ENCODE measurements around the gene ZSCAN25.

ZSCAN25 gene

DNA sequence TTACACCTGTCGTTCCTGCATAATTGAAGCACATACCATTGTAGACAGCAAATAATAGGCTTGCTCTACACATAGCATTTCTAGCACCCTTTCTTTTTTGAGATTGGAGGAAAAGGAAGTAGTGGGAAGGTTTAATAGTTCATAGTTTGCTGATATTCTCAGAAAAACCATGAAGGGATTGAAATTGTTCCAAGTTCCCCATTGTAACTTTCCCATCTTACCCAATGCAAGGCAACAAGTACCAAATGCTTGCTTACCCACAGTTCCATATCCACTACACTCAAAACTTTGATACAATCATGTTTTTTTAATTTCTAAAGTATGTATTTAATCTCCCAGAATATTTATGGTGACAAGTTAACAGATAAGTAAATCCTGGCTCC, 49.3 kb downstream of the ZSCAN25 start:
- no peak overlapping the region for H3K4me3 ChIP-seq (ENCODE audit: low read depth, low read length)
- no peak for DNase-seq (ENCODE audit: low read depth)
- TF ChIP-seq, protein P1, sequence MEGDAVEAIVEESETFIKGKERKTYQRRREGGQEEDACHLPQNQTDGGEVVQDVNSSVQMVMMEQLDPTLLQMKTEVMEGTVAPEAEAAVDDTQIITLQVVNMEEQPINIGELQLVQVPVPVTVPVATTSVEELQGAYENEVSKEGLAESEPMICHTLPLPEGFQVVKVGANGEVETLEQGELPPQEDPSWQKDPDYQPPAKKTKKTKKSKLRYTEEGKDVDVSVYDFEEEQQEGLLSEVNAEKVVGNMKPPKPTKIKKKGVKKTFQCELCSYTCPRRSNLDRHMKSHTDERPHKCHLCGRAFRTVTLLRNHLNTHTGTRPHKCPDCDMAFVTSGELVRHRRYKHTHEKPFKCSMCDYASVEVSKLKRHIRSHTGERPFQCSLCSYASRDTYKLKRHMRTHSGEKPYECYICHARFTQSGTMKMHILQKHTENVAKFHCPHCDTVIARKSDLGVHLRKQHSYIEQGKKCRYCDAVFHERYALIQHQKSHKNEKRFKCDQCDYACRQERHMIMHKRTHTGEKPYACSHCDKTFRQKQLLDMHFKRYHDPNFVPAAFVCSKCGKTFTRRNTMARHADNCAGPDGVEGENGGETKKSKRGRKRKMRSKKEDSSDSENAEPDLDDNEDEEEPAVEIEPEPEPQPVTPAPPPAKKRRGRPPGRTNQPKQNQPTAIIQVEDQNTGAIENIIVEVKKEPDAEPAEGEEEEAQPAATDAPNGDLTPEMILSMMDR (IDR thresholded peaks at IDR 0.05; ENCODE audit: low read depth, low read length, missing control alignments): no peak

DNA sequence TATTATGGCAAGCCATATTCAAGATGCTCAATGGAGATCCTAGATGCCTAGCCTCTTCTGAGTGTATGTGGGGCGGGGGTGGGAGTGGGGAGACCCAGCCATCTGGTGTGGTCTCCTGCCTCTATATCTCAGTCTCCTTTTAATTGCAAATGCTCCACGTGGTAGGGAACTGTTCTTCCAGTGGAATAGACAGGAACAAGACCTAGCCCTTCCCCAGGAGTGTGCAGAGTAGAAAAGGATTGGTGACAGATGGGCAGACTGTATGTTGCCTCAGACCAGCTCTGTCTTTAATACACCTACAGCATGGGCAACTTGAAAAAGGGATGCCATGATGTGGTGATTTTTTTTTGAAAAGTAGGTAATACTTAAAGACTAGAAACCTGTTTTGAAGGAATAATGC, 50.4 kb downstream of the ZSCAN25 start:
- no peak for DNase-seq (ENCODE audit: low read depth)
- TF ChIP-seq, protein P1 (IDR thresholded peaks at IDR 0.05; ENCODE audit: low read depth, low read length, missing control alignments): no peak
- H3K4me3 ChIP-seq (ENCODE audit: low read depth, low read length): no peak overlapping the region

DNA sequence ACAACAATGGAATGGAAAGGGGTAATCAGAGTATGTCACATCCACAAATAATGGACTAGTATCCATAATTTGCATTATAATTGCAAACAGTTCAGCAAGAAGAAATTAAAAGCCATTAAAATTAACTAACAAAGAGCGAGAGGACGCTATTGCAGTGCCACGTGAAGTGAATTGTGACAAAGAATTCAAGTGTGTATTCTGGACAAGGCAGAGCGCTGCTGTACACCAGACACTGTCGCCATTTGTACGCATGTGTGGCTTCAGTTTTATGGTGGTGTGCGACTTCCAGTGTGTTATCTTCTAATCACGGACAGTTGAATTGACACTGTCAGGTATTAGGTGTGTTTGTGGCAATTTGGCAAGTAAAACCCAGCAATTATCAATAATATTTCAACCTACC, 51.8 kb downstream of the ZSCAN25 start:
- DNase-seq (ENCODE audit: low read depth): no peak
- TF ChIP-seq, protein P1 (IDR thresholded peaks at IDR 0.05; ENCODE audit: low read depth, low read length, missing control alignments): no peak

DNA sequence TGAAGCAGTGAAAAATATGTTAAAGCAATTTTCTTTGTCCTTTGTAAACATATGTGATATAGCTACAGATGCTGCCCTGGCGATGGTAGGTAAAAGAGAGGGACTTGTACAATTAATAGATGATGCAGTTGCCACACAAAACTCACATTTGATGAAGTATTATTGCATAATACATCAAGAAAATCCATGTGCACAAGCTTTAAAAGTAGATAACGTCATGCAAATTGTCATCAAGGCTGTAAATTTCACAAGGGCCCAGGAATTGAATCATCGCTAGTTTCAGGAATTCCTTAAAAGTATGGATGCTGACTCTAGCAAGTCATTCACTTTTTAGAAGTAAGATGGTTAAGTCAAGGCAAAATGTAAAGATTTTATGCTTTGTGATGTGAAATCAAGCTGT, 53.0 kb downstream of the ZSCAN25 start:
- DNase-seq (ENCODE audit: low read depth): no peak
- H3K4me3 ChIP-seq (ENCODE audit: low read depth, low read length): no peak overlapping the region
- TF ChIP-seq, protein P1 (IDR thresholded peaks at IDR 0.05; ENCODE audit: low read depth, low read length, missing control alignments): no peak

More for the DNA sequence above, 51.8 kb downstream of the ZSCAN25 start:
- no peak overlapping the region for H3K4me3 ChIP-seq (ENCODE audit: low read depth, low read length)

DNA sequence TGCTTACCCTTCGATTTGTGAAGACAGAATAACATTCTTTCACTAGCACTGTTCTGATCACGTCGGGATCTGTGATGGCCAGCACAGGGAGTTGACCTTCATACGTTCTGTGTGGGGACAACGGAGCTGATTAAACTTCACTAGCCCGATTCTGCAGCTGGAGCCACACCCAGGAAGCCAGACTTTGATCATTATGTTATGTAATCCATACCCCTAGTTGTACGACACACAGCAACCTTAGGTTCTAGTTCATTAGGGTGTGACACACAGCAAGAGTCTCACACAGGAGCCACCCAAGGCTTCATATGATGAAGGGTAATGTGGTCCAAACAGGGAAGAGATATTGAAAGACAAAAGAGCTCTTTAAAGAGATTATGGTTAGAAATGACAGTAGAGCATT, 55.8 kb downstream of the ZSCAN25 start:
- TF ChIP-seq, protein P1 (IDR thresholded peaks at IDR 0.05; ENCODE audit: low read depth, low read length, missing control alignments): no peak
- DNase-seq (ENCODE audit: low read depth): no peak
- H3K4me3 ChIP-seq (ENCODE audit: low read depth, low read length): no peak overlapping the region

DNA sequence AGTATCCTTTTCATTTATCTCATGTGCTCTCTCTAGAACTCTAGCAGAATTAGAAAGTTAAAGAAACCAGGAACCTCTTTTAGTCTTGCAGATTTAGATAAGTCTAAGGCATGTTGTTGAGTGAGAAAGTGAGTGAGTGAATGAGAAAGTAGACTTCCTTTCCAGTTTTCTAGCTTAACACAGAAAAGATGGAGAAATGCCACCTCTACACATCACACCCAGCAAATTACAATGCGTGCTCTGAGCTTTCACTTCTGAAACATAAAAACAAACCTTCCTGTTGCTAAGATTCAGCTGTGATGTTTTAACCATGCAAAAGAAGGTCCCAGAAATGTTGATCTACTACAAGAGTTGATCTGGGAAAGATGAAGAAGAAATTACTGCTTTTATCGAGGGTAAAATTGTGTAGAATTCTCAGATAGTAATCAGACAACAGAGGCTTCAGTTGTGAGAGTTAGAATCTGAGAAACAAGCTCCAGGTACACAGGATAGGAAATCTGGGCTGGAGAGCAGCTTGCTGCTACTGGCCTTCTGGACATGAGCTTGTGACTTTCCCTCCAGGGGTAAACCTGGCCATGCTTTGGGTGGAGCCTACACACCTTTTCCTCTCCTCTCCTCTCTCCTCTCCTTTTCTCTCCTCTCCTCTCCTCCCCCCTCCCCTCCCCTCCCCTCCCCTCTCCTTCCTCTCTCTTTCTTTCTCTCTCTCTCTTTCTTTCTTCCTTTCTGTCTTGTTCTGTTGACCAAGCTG, 58.4 kb downstream of the ZSCAN25 start:
- TF ChIP-seq, protein P1 (IDR thresholded peaks at IDR 0.05; ENCODE audit: low read depth, low read length, missing control alignments): no peak
- DNase-seq (ENCODE audit: low read depth): no peak
- H3K4me3 ChIP-seq (ENCODE audit: low read depth, low read length): no peak overlapping the region
